ENCODE data around the gene PRKAB1. TPM values are rescaled to one million over a fixed set of nuclear protein-coding genes. Genes with fewer than 3 reads are reported as not detected.
A peak's percentile ranks its signal among the peaks of the same experiment; 100 is the strongest.

Gene PRKAB1
- total RNA-seq, 1 donor from 2014 or later, result 34.4 TPM

DNA sequence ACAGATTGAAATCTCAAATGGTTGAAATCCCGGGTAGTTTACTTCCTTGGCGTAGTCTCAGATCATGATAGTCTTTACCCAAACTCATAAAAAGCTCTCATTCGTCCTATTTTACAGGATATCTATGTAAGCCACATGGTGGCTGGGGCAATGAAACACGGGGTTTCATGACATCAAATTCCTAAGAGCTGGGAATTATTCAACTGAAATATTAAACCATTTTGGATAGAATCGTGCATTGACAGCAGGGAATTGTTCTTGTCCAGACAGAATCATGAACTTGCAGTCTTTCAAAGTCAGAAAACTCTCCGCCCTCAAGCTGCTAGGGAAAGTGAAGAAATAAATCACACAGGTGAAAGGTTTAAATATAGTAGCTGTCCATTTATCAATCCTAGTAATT, 33.2 kb upstream of the PRKAB1 start:
- no peak for DNase-seq (ENCODE audit: low read depth, low spot score)
- H3K27me3 Mint-ChIP-seq (ENCODE audit: low read depth), result peaks cover 71% of the 10 kb centered on the region
- H3K36me3 Mint-ChIP-seq (ENCODE audit: low read depth), result no peaks in the 10 kb centered on the region
- no peak overlapping the region for H3K27ac Mint-ChIP-seq (ENCODE audit: unreplicated experiment)
- TF ChIP-seq CTCF (conservative IDR thresholded peaks at IDR 0.05), result no peak
- no peaks in the 10 kb centered on the region for H3K4me1 Mint-ChIP-seq
- no peaks in the 10 kb centered on the region for H3K9me3 Mint-ChIP-seq
- no peak overlapping the region for H3K4me3 Mint-ChIP-seq

DNA sequence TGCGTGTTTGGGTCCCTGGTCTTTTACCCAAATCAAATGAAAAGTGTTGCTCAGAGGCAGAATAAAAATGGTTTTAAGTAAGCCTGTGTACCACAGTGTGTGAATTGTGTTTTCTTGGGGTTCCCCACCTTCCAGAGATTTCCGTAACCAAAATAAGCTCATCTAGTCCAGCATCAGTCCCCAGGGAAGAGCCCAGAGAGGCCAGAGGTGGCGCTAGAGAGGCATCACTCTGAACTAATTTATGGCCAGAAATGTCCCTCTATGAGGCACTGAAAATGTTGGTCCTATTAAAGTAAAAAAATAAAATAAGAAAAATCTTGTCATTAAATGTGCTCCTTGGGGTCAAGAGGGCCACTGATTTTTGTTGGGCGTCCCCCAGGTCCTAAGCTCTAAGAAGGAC, 24.9 kb upstream of the PRKAB1 start:
- H3K27ac Mint-ChIP-seq (ENCODE audit: unreplicated experiment), result no peak overlapping the region
- H3K4me3 Mint-ChIP-seq, result no peak overlapping the region
- peaks cover 31% of the 10 kb centered on the region for H3K27me3 Mint-ChIP-seq (ENCODE audit: low read depth)
- peak; percentile 46 for TF ChIP-seq CTCF (conservative IDR thresholded peaks at IDR 0.05)
- H3K9me3 Mint-ChIP-seq, result no peaks in the 10 kb centered on the region
- no peaks in the 10 kb centered on the region for H3K4me1 Mint-ChIP-seq
- DNase-seq (ENCODE audit: low read depth, low spot score), result no peak
- no peaks in the 10 kb centered on the region for H3K36me3 Mint-ChIP-seq (ENCODE audit: low read depth)

DNA sequence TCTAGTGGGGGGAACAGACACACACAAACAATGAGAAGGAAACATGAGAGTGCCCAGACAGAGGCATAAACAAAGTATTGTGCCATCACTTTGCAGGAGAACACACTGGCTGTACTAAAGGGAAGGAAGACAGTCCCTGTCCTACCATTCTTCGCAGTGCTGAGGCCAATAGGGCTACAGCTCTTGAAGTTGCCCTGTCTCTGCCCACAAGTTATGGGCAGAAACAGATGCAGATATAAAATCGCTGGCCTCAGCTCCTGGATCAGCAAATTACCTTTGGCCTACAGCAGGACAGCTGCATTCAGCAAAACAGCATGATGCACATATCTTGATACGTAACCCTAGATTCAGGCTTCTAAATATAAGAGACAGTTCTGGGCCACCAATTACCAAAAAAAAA, 23.0 kb upstream of the PRKAB1 start:
- Mint-ChIP-seq H3K4me1 (no peaks in the 10 kb centered on the region), H3K9me3 (no peaks in the 10 kb centered on the region), H3K4me3 (no peak overlapping the region), H3K36me3 (ENCODE audit: low read depth) (no peaks in the 10 kb centered on the region), H3K27ac (ENCODE audit: unreplicated experiment) (no peak overlapping the region), H3K27me3 (ENCODE audit: low read depth) (peaks cover 26% of the 10 kb centered on the region)
- no peak for DNase-seq (ENCODE audit: low read depth, low spot score)
- TF ChIP-seq CTCF (conservative IDR thresholded peaks at IDR 0.05), result no peak

DNA sequence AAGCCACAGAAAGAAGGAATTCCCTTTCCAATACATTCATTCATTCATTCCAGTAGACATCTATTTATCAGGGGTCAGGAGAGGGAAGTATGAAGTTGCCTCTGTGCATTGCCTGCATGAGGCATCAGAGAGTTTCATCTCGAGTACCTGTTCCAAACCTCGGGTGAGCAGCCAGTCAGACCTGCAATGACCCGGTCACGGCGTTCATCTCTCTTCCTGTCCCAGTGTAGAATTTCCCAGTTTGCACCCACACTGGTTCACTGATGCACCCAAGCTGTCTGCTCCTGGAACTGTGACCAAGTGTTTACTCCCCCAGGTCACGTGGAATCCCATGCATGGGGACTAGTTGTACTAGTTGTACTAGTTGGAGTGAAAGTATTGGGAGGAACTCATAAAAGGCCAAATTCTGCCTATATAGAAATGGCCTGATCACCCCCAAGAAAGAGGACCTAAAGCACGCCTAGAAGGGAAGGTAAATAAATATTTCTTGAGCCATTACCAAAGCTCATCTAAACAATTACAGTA, 22.3 kb upstream of the PRKAB1 start:
- Mint-ChIP-seq H3K27ac (ENCODE audit: unreplicated experiment) (no peak overlapping the region), H3K36me3 (ENCODE audit: low read depth) (no peaks in the 10 kb centered on the region), H3K4me3 (no peak overlapping the region), H3K4me1 (no peaks in the 10 kb centered on the region), H3K9me3 (no peaks in the 10 kb centered on the region), H3K27me3 (ENCODE audit: low read depth) (peaks cover 23% of the 10 kb centered on the region)
- TF ChIP-seq CTCF (conservative IDR thresholded peaks at IDR 0.05), result no peak
- no peak for DNase-seq (ENCODE audit: low read depth, low spot score)

DNA sequence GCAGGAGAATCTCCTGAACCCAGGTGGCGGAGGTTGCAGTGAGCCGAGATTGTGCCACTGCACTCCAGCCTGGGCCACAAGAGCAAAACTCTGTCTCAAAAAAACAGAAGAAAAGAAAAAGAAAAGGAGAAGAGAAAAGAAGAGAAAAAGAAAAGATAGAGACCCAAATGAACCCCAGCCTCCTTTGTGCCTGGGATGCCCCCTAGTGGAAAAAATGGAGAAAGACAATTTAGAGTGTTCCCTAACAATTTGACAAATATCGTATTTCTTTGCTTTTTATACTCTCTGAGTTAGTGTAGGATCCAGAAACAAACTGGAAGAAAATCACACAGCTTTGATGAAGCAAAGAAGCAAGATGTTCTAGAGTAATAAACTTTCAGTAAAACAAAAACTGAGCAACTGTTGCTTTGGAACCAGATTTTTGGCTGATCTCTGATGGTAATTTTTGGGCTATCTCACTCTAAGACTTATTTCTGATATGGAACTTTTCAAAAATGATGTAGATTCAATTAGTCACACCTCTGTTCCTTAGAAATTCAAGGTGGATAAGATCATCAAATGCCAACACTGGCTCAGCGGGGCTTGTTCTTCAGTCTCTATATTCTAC, 18.6 kb upstream of the PRKAB1 start:
- Mint-ChIP-seq H3K36me3 (ENCODE audit: low read depth) (no peaks in the 10 kb centered on the region), H3K9me3 (no peaks in the 10 kb centered on the region), H3K27ac (ENCODE audit: unreplicated experiment) (no peak overlapping the region), H3K27me3 (ENCODE audit: low read depth) (peaks cover 7% of the 10 kb centered on the region), H3K4me3 (no peak overlapping the region), H3K4me1 (no peaks in the 10 kb centered on the region)
- no peak for DNase-seq (ENCODE audit: low read depth, low spot score)
- peak; percentile 74 for TF ChIP-seq CTCF (conservative IDR thresholded peaks at IDR 0.05)
